GM18508 (cell line): ENCODE data around the gene OSBPL10.
"Not testable (repeated sequence)": the region's sequence is repeated elsewhere in the genome, so short reads cannot be mapped to it uniquely, and the experiment has no call there.

Experiments
- ATAC-seq: cut with Tn5 transposase; IDR thresholded peaks from one replicate; pipeline ENCODE4 v1.9.1; 2021; ENCODE audit warnings: moderate number of reproducible peaks; ENCODE audit not compliant: insufficient read depth, unreplicated experiment

The OSBPL10 gene

GRCh38 chr3:31981206-31982181 is at the start of gene OSBPL10, which contains the start of gene ZNF860:
OSBPL10 (minus strand) TSS chr3:31981262; CDS start chr3:31981179, 83 bp downstream.
ZNF860 (plus strand) TSS chr3:31981750; CDS start chr3:31989080, 7,330 bp downstream.
- no peak for ATAC-seq

GRCh38 chr3:32026593-32026992 is 45.5 kb upstream of the OSBPL10 start:
- no peak for ATAC-seq

GRCh38 chr3:32022947-32023346 is 41.9 kb upstream of the OSBPL10 start:
- no peak for ATAC-seq

GRCh38 chr3:32021748-32022147 is 40.7 kb upstream of the OSBPL10 start:
- ATAC-seq: no peak

GRCh38 chr3:32021155-32021554 is 40.1 kb upstream of the OSBPL10 start:
- ATAC-seq: no peak

- no peak for ATAC-seq
Measured at GRCh38 chr3:32018757-32019564, 37.9 kb upstream of the OSBPL10 start.

- ATAC-seq: no peak
Measured at GRCh38 chr3:32017286-32017685, 36.2 kb upstream of the OSBPL10 start.

- not testable (repeated sequence) for ATAC-seq
Measured at GRCh38 chr3:32015638-32016037, 34.6 kb upstream of the OSBPL10 start.

- not testable (repeated sequence) for ATAC-seq
Measured at GRCh38 chr3:32010699-32011098, 29.6 kb upstream of the OSBPL10 start.

- no peak for ATAC-seq
Measured at GRCh38 chr3:32009957-32010356, 28.9 kb upstream of the OSBPL10 start.

GRCh38 chr3:32009101-32009500 is 28.0 kb upstream of the OSBPL10 start:
- no peak for ATAC-seq

- no peak for ATAC-seq
Measured at GRCh38 chr3:32004113-32004765, 23.2 kb upstream of the OSBPL10 start.

- no peak for ATAC-seq
Measured at GRCh38 chr3:32003380-32003779, 22.3 kb upstream of the OSBPL10 start.

- no peak for ATAC-seq
Measured at GRCh38 chr3:32002561-32003368, 21.7 kb upstream of the OSBPL10 start.

- ATAC-seq: no peak
Measured at GRCh38 chr3:32000877-32001276, 19.8 kb upstream of the OSBPL10 start.

- no peak for ATAC-seq
Measured at GRCh38 chr3:31999907-32000439, 18.9 kb upstream of the OSBPL10 start.

GRCh38 chr3:31997500-31997899 is 16.4 kb upstream of the OSBPL10 start:
- ATAC-seq: no peak

- ATAC-seq: no peak
Measured at GRCh38 chr3:31996195-31996594, 15.1 kb upstream of the OSBPL10 start.

- ATAC-seq: not testable (repeated sequence)
Measured at GRCh38 chr3:31995026-31995425, 14.0 kb upstream of the OSBPL10 start.
